Stimulated activated CD4-positive, alpha-beta T cell treated with anti-CD3 and anti-CD28 coated beads, Interleukin-4, amount 100 ng/mL, for 1 hour (primary cell): ENCODE measurements around the gene SH3RF3.
"Not testable (repeated sequence)": the region's sequence is repeated elsewhere in the genome, so short reads cannot be mapped to it uniquely, and the experiment has no call there.

ENCODE experiments used
- DNase-seq: peaks from one replicate; pipeline ENCODE4 v3.0.0-alpha.2; 2020

Gene SH3RF3

DNA sequence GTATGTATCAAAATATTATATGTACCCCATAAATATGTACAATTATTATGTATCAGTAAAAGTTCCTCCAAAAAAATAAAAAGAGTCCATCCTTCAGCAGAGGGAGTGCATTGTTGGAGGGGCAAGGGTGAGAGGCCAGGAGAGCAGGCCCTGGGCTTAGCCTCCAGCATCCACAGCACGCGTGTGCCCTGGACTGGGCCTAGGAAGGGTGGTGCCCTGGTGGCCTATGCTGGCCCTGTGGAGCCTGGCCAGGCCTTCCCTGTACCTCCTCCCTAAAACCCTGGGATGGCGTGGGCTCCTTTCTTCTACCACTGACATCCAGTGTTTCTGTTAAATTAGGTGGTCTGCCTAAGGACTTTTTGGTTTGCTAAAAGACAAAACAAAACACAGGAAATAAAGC is 93.4 kb downstream of the SH3RF3 start:
- DNase-seq, result no peak

DNA sequence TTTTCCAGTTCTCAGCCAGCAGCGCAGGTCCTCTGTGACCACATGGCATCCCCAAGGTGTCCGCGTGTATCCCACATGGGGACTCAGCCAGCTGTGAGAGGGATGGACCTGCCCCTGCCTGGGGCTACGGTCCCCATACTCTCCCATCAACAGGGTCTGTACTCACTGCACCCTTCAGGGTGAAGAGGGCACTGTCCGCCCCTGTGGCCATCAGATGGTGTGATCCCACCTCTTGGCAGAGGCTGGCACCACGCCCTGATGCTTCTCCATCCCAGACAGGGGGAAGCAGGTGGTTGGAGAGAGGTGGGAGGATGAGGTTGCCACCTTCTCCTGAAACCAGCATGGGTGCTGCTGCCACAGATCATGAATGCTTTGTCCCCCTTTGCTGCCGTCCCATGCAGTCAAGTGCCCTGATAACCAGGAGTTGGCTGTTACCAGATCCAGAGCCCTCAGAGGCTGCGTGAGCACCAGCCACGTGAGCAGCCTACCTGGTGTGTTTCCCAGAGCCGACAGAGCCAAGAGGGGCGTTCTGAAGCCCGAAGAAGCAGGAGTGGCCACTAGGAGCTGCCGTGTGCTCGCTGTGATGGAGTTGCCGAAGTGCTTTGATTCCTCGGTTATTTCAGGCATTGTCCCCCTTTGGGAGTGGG is 93.9 kb downstream of the SH3RF3 start:
- no peak for DNase-seq

DNA sequence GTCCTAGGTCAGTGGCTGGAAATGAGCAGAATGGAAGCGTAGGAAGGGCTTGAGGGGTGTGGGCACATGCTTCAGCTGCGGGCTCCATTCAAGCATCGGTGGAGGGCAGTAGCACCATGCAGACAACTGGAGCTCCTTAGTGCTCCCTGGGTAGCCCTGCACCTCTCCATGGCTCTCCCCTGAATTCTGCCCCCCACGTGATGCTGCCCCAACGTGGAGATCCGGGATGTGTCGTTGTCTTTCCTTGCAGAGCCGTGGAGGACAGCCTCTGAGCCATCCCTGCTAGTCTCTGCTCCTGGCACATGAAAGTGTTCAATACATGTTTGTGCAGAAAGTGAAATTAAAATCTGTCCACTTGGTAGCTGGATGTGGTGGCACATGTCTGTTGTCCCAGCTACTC is 94.5 kb downstream of the SH3RF3 start:
- no peak for DNase-seq

DNA sequence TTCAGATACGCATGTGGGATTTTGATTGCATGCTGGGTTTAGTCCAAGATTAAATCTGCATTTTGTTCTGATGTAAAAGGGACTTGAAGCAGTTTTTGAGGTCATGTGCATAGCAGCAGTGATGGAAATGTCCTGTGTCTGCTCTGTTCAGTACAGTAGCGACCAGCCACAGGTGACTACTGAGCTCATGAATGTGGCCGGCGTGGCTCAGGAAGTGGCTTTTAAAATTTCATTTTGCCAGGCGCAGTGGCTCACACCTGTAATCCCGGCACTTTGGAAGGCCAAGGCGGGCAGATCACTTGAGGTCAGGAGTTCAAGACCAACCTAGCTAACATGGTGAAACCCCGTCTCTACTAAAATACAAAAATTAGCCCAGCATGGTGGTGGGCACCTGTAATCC is 95.3 kb downstream of the SH3RF3 start:
- DNase-seq, result not testable (repeated sequence)

DNA sequence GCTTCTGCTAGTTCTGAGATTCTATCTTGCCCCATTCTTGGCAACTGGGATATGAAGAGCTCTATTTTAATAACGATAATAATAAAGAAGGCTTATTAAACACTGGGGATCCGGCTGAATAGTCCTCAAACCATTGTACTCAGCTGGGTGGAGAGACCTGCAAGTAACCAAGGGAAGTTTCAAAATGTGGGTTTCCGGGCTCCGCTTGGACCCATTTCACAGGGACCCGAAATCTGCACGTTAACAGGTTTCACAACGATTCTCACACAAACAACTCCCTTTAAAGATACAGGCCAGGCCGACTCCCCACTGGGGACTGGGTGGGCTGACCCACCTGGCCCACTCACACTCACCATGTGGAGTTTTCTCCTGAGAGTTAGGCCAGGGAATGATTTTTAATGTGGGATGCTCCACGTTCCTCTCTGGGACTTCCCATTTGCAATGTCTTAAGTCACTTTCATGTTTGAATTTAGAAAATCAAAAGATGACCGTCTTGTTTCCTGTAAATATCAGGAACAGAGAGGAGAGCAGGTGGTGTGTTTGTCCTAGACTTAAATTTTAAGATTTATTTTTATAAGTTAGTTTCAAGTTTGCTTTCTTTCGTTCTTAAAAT is 96.3 kb downstream of the SH3RF3 start:
- DNase-seq, result no peak

DNA sequence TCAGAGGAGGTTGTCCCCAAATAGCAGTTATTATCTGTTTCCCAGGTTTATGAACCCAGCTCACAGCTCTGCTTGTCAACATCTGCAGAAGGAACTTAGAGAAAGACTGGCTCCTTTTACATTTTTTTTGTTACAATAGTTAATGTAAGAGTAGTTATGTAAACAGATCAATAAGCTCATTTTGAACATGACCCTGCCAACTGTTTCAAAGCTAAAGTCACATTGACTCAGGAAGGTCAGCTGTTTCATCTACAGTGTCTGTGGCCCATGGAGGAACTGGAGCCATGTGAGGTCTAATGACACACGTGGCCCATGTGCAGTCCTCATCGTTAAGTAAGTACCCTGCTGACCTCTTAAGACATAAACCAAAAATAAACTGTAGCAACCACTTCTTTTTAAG is 97.1 kb downstream of the SH3RF3 start:
- DNase-seq, result no peak

DNA sequence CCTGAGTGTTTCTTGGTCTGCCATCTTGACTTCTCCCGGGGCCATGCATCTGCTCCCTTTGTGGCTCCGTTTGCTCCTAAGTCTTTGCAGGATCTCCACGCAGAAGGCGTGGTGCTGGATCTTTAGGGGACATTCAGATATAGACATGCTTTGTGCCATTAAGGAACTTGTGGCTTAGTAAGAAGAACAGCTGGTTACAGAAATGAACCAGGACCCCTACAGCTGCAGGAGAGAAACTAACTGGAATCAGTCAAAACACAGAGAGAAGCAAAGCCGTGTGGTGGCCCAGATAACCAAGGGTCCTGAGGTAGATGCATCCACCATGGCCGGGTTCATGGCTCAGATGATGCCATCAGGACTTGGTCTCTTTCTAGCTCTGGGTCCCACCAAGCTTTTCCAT is 97.6 kb downstream of the SH3RF3 start:
- no peak for DNase-seq

DNA sequence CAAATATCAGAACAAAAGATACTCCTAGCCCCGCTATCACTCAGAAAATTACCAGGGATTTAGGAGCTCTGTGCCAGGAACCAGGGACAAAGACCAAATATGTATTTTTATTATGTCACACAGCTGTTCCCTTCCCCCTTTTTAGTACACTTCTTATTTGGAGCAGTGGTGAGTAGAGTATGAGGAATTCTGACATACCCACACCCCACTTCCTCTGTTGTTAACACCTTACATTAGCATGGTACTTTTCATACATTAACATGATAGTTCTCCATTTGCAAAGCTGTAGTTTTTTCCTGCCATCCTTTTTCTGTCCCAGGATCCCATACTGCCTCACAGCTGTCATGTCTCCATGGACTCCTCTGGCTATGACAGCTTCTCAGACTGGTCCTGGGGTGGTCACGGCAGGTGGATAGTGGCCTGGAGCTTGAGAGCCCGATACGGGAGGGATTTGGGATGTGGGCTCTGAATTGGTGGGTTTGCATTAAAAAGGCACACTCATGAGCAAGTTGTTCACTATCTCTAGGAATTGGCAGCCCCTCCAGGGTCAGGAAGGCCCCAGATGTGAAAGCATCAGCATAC is 100.2 kb downstream of the SH3RF3 start:
- no peak for DNase-seq

DNA sequence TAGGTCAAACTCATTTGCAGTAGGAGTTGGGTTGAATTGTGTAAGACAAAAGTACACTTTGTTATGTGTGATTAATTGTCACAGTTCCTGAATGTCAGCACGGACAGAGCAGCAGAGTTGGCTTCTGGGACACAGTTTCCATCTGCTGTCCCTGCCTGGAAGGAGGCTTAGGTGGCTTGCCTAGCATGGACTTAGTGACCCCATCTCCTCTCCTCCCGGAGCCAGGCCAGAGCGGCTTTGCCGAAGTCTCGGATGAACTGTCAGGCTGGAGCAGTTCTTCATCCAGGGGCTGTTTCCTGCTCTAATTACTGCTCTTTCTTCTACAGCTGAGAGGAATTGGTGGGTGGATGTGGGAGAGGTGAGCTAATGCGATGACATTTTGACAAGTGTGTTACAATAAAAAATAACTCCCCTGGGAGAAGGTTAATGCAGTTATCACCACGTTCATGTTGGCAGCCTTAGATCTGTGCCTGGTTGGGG is 102.0 kb downstream of the SH3RF3 start:
- no peak for DNase-seq

DNA sequence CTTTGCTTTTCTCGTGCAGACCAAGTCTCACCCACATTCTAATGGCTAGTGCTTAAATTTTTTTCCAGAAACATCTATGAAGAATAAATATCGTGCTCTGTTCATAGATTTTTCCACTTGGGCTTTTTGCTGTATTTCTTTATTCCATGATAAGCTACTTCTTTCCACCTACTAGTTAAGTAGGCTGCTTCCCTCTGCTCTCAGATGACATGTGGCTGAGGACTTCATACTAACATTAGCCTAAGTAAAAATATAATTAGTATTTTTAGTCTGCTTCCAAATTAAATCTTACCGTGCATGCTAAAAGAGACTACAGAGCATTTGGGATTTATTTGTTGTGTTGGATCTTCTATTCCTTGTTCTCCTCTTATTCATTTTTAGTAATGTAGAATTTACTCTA is 102.4 kb downstream of the SH3RF3 start:
- no peak for DNase-seq

DNA sequence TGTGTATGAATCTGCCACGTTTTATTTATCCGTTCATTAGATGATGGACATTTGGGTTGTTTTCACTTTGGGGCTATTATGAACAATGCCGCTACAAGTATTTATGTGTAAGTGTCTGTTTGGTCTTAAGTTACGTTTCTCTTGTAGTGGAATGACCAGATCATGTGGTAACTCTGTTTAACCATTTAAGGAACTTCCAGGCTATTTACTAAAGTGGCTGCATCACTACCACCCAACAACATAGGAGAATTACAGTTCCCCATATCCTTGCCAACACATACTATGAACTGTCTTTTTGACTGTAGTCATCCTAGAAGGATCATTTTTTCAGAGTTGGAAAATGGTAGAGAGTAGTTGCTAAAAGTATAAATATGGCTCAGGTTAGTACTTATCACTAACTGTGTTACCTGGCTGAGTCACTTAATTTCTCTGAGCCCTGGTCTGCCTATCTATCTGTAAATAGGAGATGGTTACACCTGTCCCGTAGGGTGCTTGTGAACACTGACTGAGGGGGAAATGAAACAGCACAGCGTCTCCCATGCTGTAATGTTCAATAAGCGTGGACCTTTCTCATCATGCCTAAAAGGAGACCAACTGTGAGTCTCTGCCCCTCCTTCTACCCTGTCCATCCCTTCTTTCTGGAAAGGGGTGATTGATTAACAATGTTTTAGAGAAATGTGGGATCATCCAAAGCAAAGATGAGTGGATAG is 103.1 kb downstream of the SH3RF3 start:
- no peak for DNase-seq

DNA sequence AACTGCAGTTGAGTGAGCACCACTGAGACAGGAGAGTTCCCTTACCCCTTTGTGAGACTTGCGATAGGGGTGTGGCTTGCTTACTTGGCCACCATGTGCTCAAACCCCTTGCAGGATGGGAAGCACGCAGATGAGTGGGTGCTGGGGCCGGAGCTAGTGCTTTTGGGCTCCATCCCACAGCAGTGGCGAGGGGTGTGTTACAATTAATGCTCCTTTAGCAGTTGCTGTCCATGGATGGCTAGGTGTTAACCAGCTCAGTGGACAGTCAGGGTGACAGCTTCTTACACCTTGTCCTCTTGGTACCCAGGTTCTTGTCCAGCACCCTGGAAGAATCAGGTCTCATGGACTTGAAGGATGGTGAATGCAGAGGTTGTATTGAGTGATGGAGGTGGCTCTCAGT is 103.9 kb downstream of the SH3RF3 start:
- DNase-seq, result no peak

DNA sequence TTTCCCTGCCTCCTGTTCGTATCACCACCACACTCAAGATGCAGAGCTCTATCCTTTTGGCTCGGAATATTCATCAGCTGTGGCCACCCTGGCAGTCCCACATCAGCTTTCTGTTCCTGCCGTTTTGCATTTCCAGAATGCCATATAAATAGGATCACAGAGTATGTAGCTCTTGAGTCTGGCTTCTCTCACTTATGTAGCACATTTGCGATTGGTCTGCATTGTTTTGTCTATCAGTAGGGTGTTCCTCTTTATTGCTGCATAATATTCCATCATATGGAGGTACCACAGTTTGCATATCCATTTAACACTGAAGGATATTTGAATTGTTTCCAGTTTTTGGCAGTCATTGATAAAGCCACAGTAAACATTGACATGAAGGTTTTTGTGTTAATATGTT is 104.6 kb downstream of the SH3RF3 start:
- DNase-seq, result no peak

DNA sequence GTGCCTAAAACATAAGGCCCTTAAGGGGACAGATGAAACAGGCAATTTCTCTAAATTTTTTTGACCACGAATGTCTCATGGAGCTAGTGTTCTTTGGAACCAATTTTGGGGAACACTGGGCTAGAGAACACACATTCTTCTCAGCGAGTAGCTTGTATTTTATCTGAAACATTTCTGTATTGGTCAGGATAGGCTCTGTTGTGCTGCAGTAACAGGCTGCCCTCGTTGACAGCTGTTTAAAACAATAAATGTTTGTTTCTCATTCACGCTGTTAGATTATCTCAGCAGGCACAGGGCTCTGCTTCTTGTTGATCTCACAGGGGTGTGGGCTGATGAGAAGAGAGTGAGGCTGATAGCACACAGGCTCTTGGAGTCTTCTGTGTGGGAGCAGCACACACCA is 105.3 kb downstream of the SH3RF3 start:
- no peak for DNase-seq

DNA sequence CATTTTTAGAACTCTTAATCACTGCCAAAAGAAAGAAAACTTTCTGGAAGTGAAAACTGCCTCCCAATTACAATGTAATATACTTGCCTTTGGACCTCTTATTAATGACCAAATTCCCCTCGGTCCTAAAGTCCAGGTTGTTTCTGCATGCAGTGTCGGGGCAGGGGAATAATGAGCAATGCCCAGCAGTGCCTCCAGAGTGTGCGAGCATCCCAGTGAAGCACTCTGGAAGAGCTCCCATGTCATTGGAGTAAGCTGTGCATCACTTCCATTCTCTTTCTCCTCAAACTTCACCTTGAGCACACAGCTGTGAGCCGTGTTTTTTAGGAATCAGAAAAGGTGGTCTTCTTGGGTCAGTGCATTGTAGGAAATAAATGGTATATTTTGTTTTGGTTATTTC is 107.1 kb downstream of the SH3RF3 start:
- DNase-seq, result no peak

DNA sequence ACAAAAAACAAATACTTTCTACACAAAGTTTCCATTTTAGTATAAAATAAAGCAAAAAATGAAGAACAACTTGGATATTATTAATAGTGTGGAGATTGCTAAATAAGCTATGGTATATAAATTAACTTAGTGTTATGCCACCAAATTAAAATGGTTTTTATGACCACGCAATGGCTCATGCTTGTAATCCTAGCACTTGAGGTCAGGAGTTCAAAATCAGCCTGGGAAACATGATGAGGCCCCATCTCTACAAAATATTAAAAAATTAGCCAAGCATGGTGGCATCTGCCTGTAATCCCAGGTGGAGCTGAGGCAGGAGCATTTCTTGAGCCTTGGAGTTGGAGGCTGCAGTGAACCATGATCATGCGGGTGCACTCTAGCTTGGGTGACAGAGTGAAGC is 108.8 kb downstream of the SH3RF3 start:
- no peak for DNase-seq

DNA sequence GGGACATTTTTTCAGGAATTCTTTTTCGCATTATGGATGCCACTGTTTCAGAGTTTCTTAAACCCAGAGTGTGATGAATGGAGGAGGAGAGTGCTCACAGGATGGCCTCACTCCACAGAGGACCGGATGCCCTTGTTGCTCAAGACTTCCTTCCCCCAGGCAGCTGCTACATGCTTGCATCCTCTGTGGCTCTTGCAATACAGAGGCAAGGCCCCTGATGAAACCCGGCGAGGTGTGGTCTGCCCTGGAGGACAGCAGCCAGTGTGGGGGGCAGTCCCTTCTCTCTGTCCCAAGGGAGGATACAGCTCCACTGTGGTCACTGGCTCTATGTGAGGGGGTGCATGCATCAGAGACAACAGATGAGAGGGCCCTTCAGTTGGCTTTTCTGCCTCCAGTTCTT is 109.6 kb downstream of the SH3RF3 start:
- no peak for DNase-seq

DNA sequence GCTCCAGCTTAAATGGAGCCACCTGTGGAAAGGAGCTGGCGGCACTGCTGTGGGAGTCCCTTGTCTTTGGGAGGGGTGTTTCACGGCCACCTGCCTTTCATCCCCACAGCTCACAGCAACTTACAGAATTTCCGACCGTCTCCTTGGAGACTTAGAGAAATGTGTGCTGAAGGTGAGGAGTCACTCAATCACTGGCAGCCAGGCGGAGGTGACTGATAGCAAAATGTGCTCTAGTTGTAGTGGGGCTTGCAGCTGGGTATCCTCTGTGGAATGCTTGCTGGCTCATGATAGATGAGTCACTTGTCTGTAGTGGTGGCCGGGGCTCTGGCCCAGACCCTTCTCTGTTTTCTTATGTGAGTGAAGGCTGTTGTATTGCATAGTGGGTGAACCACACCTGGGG is 110.7 kb downstream of the SH3RF3 start:
- no peak for DNase-seq

DNA sequence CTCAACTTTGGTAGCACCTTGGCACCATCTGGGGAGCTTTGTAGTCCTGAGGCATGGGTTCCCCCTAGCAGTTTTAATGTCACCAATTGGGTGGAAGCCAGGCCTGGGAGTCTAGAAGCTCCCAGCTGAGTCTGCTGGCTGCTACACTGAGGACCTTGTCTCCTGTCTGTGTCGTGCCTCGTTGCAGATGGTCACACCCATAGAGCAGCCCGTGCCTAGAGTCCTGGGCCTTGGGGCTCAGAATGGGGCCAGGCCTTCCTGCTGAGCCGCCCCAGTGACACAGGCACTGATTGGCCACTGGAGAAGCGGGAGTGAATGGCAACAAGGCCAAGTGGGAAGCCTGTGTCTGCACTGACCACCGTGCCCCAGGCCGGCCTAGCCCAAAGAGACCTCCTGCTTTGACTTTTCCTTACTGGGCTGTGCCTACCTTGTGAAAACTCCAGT is 113.2 kb downstream of the SH3RF3 start:
- DNase-seq, result no peak

DNA sequence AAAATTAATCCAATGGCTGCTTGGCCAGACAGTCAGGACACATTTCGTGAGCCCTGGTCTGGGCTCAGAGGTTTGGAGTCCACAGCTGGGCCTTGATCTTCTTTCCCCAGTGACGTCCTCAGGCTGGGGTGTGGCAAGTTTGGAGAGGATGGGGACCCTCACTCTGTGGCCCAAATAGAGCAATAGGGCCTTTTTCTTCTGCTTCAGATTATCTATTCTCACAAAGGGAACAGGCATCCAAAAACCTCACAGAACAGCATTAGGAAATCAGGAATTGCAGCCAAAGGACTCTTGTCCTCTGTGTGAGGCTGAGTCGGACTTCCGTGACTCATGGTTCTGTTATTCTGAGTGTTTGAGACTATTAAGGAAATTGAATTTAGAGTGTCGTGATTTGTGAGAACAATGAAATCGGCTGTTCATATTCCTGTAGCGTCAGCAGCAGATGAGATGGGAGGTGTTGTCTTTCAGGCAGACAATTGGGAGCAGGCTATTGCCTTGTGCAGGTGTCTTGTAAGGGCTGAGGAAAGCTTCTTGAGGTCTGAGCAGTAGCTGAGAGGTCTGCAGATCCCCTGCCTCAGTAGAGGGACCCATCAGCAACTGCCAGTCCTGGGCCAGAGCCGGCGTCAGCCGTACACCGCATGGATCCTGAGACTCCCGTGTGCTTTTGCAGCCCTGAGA is 113.8 kb downstream of the SH3RF3 start:
- DNase-seq, result no peak

DNA sequence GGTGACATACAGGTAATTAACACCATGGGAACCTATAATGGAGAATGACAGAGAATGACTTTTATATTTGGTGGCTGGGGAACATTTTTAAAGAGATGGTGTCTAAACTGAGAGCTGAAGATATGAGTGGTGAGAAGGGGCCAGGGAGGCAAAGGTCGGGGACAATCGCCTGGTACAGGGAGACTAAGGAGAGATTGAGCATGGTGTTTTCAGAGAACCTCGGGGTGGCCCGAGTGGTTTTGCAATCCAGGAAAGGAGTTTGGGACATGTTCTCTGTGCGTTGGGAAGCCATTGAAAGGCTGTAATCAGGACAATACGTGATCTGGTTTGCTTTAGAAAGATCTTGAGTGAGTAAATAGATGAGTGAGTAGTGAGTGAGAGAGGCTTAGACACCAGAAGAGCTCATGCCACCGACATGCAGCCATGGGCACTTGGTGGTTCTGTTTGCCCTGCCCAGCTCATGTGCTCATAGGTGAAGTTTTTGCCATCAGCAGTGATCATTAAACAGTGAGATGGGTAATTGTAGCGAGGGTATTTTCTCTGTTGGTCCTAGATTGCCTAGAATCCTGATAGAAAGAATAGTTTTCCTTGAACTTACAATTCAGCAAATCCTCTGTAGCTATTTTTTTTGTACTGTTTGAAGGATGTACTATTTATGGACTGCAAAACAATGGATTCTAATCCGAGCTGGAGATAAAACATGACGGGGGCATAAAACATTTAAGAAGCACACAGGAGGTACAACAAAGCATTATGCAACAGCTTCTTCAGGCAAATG is 114.7 kb downstream of the SH3RF3 start:
- DNase-seq, result no peak

DNA sequence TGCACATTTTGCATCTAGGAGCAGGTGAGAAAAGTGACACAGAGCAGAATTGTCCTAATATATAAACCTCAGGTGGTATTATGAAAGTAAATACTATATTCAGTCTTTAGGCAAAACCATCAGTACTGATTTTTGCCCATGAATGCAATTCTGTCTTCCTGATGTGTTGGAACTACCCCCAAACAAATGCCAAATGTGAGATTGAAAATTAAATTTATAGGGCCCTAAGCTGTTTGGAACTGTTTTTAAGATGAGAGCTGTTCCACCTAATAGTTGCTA is 115.2 kb downstream of the SH3RF3 start:
- no peak for DNase-seq
